Activated gamma-delta T cell treated with Interleukin-2 at 50 U/mL for 16 hours (primary cell): ENCODE data around the gene ADAMTSL4.

Experiments
- DNase-seq: peaks from one replicate; pipeline ENCODE4 v3.0.0-alpha.2; 2020

Gene ADAMTSL4

GRCh38 chr1:150535511-150536287 is 13.5 kb upstream of the ADAMTSL4 start:
- DNase-seq: no peak

- DNase-seq: no peak
Measured at GRCh38 chr1:150536836-150537731, 12.1 kb upstream of the ADAMTSL4 start.

DNA sequence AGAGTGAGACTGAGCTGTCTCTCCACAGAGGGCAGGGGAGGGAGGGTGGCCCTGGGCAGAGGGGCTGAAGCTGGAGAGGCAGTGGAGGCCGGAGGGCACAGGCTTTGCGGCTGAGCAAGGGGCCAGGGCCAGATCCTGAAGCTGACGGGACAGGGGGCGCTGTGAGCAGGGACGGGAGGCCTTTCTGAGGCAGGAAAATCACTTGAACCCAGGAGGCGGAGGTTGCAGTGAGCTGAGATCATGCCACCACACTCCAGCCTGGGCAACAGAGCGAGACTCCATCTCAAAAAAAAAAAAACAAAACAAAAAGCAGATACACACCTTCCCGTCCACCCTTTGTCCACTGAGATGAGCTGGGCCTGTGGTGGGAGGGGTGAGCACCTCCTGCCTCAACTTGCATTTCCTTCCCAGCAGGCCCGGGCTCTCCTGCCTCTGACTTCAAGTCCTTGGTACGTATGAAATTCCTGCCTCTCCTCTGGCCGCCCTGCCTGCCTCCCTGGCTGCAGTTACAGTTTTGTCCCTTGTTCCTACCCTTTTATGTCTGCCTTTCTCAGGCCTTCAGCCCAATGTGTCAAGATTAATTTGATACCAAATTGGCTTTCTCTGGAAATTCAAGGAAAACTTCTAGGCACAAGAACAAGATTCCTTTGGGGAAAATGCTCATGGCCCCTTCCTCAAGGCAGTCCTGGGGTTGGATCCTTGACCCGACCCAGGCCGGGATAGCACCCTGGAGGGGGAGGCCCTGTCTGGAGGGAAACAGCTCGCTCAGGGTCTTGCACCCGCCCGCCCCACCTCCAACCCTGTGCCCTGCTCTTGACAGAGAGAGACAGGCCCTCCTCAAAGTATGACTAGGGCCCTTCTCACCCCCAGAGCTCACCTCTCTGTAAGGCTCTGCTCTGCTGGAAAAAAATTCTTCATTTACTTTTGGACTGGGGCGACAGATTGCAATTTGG is 11.2 kb upstream of the ADAMTSL4 start:
- DNase-seq: no peak

GRCh38 chr1:150543500-150544143 is 5.6 kb upstream of the ADAMTSL4 start:
- DNase-seq: no peak

DNA sequence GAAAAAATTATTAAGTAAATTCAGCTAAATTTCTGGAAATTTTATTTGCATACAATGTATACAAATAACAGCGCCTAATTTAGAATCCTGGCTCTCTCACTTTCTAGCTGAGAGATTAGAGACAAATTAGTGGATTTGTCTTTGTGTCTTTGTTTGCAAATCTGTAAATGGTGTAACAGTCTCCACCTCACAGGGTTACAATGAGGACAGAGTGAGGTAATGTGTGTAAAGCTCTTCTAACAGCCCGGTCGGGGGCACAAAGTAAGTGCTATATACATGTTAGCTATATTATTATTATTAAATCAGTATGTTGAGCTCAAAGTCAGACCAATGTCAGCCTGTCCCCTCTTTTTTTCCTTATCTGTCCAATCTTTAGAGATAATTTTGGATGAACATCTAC is 5.0 kb upstream of the ADAMTSL4 start:
- no peak for DNase-seq

GRCh38 chr1:150545486-150546032 is 3.6 kb upstream of the ADAMTSL4 start:
- no peak for DNase-seq

GRCh38 chr1:150546294-150546937 is 2.8 kb upstream of the ADAMTSL4 start:
- DNase-seq: no peak

GRCh38 chr1:150548324-150548631 is 930 bp upstream of the ADAMTSL4 start:
- DNase-seq: no peak

GRCh38 chr1:150549496-150550221 is 451 bp downstream of the ADAMTSL4 start:
- no peak for DNase-seq

DNA sequence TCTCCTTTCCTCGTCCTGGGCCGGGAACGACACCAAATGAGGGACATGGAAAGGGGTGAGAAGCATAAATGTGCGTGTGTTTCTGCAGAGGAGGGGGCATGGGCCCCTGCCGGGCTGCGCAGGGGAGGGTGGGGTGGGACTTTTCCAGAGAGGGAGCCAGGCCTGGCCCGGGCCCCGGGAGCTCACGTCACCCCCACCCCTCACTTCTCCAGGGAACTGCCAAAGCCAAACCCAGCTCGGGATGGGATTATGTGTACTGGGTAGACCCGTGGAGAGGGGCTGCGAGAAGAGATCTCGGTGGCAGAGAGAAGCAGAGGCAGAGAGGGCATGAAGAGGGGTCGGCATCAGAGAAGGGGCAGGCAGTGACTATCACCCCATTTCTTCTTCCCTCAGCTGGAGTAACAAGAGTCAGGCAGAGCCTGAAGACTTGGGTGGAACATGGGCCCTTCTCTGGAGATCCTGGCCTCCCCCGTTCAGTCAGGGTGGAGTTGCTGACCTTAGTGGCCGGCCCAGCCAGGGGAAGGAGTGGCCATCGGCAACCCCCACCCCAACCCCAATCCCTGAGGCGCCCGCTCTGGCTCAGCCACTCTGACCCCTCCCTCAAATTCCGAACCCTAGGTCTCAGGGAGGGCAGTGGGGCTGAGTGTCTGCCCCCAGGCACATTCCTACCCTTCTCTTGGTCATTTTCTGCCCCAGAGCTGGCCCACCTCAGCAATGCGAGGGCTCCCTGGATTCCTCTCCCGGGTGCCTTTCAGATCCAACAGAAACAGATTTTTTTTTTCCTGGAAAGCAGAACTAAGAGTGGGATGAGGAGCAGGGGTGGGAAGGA is 1.2 kb downstream of the ADAMTSL4 start:
- DNase-seq: no peak

- DNase-seq: no peak
Measured at GRCh38 chr1:150551051-150551783, 2.0 kb downstream of the ADAMTSL4 start.

GRCh38 chr1:150551784-150552127 is 2.5 kb downstream of the ADAMTSL4 start:
- DNase-seq: no peak

- DNase-seq: no peak
Measured at GRCh38 chr1:150552128-150552910, 3.1 kb downstream of the ADAMTSL4 start.

GRCh38 chr1:150552911-150553289 is 3.7 kb downstream of the ADAMTSL4 start:
- DNase-seq: no peak

GRCh38 chr1:150553392-150554085 is 4.3 kb downstream of the ADAMTSL4 start:
- no peak for DNase-seq

DNA sequence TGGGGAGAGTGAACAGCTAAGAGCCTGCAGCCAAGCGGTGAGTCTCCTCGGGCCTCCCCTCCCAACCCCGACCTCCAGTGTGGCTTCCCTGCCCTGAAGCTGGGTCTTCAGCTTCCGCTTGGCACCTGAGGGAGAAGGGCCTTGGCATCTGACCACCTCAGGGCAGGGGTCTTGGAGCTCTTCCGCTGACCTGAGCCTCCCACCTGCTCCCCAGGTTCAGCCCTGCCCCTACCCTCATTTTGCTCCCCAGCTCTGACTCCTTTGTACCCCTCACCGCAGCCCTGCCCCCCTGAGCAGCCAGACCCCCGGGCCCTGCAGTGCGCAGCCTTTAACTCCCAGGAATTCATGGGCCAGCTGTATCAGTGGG is 4.9 kb downstream of the ADAMTSL4 start:
- DNase-seq: no peak

GRCh38 chr1:150555198-150555970 is 6.2 kb downstream of the ADAMTSL4 start:
- DNase-seq: no peak
